GM12878 (cell line): ENCODE results near the gene NFE2L1. TPM values are rescaled to one million over a fixed set of nuclear protein-coding genes. Genes with fewer than 3 reads are reported as not detected.

Experiments
- ATF3 ChIP-seq: IDR thresholded peaks from 2 replicates; pipeline ENCODE4 v1.6.1; 2011; ENCODE audit warnings: low read depth, mild to moderate bottlenecking, low read length, moderate library complexity, borderline replicate concordance; ENCODE audit errors: extremely low read depth
- BRCA1 ChIP-seq: IDR thresholded peaks from 2 replicates; pipeline ENCODE4 v1.6.1; 2011; ENCODE audit warnings: low read depth, low read length, improper control_type of control experiment
- CBX5 ChIP-seq: sonication (generic); IDR thresholded peaks from 2 replicates; pipeline ENCODE4 v1.6.1; 2016; ENCODE audit warnings: low read depth, moderate library complexity, mild to moderate bottlenecking, inconsistent platforms
- CHD1 ChIP-seq: IDR thresholded peaks from 2 replicates; pipeline ENCODE4 v1.6.1; 2012; ENCODE audit warnings: low read depth, low read length, improper control_type of control experiment
- CUX1 ChIP-seq: IDR thresholded peaks from 2 replicates; pipeline ENCODE4 v1.6.1; 2012; ENCODE audit warnings: improper control_type of control experiment, low read depth, low read length; ENCODE audit not compliant: insufficient replicate concordance
- E2F8 ChIP-seq: fragments of 450-650 bp; IDR thresholded peaks from 2 replicates; pipeline ENCODE4 v1.6.1; 2018; ENCODE audit warnings: mild to moderate bottlenecking, low read depth, moderate library complexity; ENCODE audit not compliant: partially characterized antibody
- EED ChIP-seq: sonication (generic); IDR thresholded peaks from 2 replicates; pipeline ENCODE4 v1.6.1; 2016; ENCODE audit warnings: antibody characterized with exemption, low read depth
- GABPA ChIP-seq: IDR thresholded peaks from 2 replicates; pipeline ENCODE4 v1.6.1; 2014; ENCODE audit warnings: antibody characterized with exemption, low read depth, mild to moderate bottlenecking, inconsistent platforms
- IRF5 ChIP-seq: fragments of 450-650 bp; IDR thresholded peaks from 2 replicates; pipeline ENCODE4 v1.6.1; 2017; ENCODE audit warnings: borderline replicate concordance
- MXI1 ChIP-seq: fragments of 150-350 bp; IDR thresholded peaks from 2 replicates; pipeline ENCODE4 v1.6.1; 2011; ENCODE audit warnings: low read depth, mild to moderate bottlenecking, inconsistent platforms, low read length, improper control_type of control experiment
- NFYA ChIP-seq: IDR thresholded peaks from 2 replicates; pipeline ENCODE4 v1.6.1; 2011; ENCODE audit warnings: low read depth, mild to moderate bottlenecking, low read length, improper control_type of control experiment, borderline replicate concordance
- NFYB ChIP-seq: IDR thresholded peaks from 2 replicates; pipeline ENCODE4 v1.6.1; 2011; ENCODE audit warnings: low read depth, mild to moderate bottlenecking, low read length, improper control_type of control experiment, moderate library complexity; ENCODE audit not compliant: insufficient read depth
- NR2F1 ChIP-seq: fragments of 450-650 bp; conservative IDR thresholded peaks from 2 replicates; pipeline ENCODE4 v1.6.1; 2017; ENCODE audit warnings: mild to moderate bottlenecking
- RAD51 ChIP-seq: fragments of 450-650 bp; IDR thresholded peaks from 2 replicates; pipeline ENCODE4 v1.6.1; 2016; ENCODE audit warnings: moderate library complexity, mild to moderate bottlenecking, inconsistent platforms
- RB1 ChIP-seq: fragments of 450-650 bp; formaldehyde crosslinking; IDR thresholded peaks from 2 replicates; pipeline ENCODE4 v1.6.1; 2017; ENCODE audit warnings: mild to moderate bottlenecking, borderline replicate concordance
- SMAD1 ChIP-seq: fragments of 450-650 bp; IDR thresholded peaks from 2 replicates; pipeline ENCODE4 v1.6.1; 2018; ENCODE audit warnings: mild to moderate bottlenecking, low read depth; ENCODE audit not compliant: partially characterized antibody
- SRF ChIP-seq, 2 experiments: IDR thresholded peaks; 2 replicates each; pipeline ENCODE4 v1.6.1; 2011; ENCODE audit warnings: low read depth in 2 of 2, low read length in 2 of 2, mild to moderate bottlenecking in 1 of 2, moderate library complexity in 1 of 2
- STAT3 ChIP-seq: IDR thresholded peaks from 2 replicates; pipeline ENCODE4 v1.6.1; 2011; ENCODE audit warnings: low read depth, low read length, improper control_type of control experiment
- TBL1XR1 ChIP-seq: IDR thresholded peaks from 2 replicates; pipeline ENCODE4 v1.6.1; 2012; ENCODE audit warnings: low read depth, low read length, improper control_type of control experiment
- WRNIP1 ChIP-seq: IDR thresholded peaks from 2 replicates; pipeline ENCODE4 v1.6.1; 2011; ENCODE audit warnings: low read depth, low read length, improper control_type of control experiment, borderline replicate concordance
- ZNF24 ChIP-seq: fragments of 450-650 bp; IDR thresholded peaks from 2 replicates; pipeline ENCODE4 v1.6.1; 2017; ENCODE audit warnings: antibody characterized with exemption, mild to moderate bottlenecking
- polyA plus RNA-seq, 11 experiments: library from polyadenylated mRNA; depleted of rRNA in 4 of 11; unstranded in 6 of 11; stranded (reverse) in 5 of 11; fragments of >200 nt; fragmentation: Nextera tagmentation in 4 of 11; fragmentation: Illumina TruSeq in 1 of 11; extraction: Ambion mirVana in 4 of 11; extraction: Trizol in 1 of 11; gene quantifications; 1 replicate in 1 of 11; 2 replicates in 10 of 11; pipeline versions ENCODE4 v1.2.1 to v1.2.3, GENCODE V29; 2011 to 2016; ENCODE audit warnings: inconsistent platforms in 2 of 11, missing spikeins in 2 of 11, low read depth in 1 of 11
- total RNA-seq, 4 experiments: library from RNA; depleted of rRNA in 3 of 4; stranded (reverse); fragments of >200 nt in 3 of 4; fragmentation: Illumina TruSeq in 1 of 4; extraction: Trizol in 1 of 4; gene quantifications; 2 replicates each; pipeline versions ENCODE4 v1.2.1 to v1.2.3, GENCODE V29; 2013 to 2021

Gene NFE2L1
- total and polyA plus RNA-seq, 10 of the 15 experiments (the other 5 are each of a cell fraction or from before 2014, with no cell fraction given) = 3.8 to 104 (median 26.4) TPM

- no peak for TF ChIP-seq WRNIP1
- TF ChIP-seq ATF3 = no peak
- peak; percentile 62 for TF ChIP-seq CUX1
- no peak for TF ChIP-seq TBL1XR1
- no peak for TF ChIP-seq RB1
- TF ChIP-seq ZNF24 = no peak
- TF ChIP-seq NFYB = no peak
- TF ChIP-seq SMAD1 = no peak
- no peak for TF ChIP-seq NFYA
- TF ChIP-seq SRF (IDR thresholded peaks at IDR 0.05; ENCODE audit: low read depth in 2 of 2, low read length in 2 of 2) = 0 out of 4 replicates have a peak, but pooled peaks of 1 of the 2 experiments have one; percentile 41
- TF ChIP-seq GABPA = no peak
- no peak for TF ChIP-seq CHD1
- TF ChIP-seq MXI1 = peak; percentile 58; the same call in 1 of the 2 replicates
- TF ChIP-seq E2F8 = no peak
- TF ChIP-seq IRF5 = peak; percentile 9; the same call in 1 of the 2 replicates
- TF ChIP-seq BRCA1 = no peak
- no peak for TF ChIP-seq RAD51
- TF ChIP-seq STAT3 = no peak
- TF ChIP-seq CBX5 = no peak
- TF ChIP-seq EED = peak; percentile 60; the same call in 1 of the 2 replicates
- peak; percentile 83 for TF ChIP-seq NR2F1
- TF ChIP-seq, all 136 proteins: peak for 40
These were observed 45.8 kb upstream of the NFE2L1 start (continued) for GRCh38 chr17:48002266-48002915.
